Astrocyte (in vitro differentiated cells and primary cell): ENCODE results near the gene MAP3K3.

Source experiments
- CTCF ChIP-seq: IDR thresholded peaks from 2 replicates; pipeline ENCODE4 v1.5.1; 2011; ENCODE audit warnings: low read depth, mild to moderate bottlenecking, inconsistent platforms, low read length, moderate library complexity; ENCODE audit not compliant: insufficient read depth
- EZH2 ChIP-seq: IDR thresholded peaks from 2 replicates; pipeline ENCODE4 v1.6.1; 2012; ENCODE audit warnings: mild to moderate bottlenecking, low read length, inconsistent platforms; ENCODE audit not compliant: insufficient read depth

GRCh38 chr17:63578769-63579111, 43.5 kb upstream of the MAP3K3 start:
- no peak for TF ChIP-seq CTCF
- TF ChIP-seq EZH2: no peak
